Thymus (tissue), 11 donors: ENCODE measurements around the gene PRKAR1A. TPM values are rescaled to one million over a fixed set of nuclear protein-coding genes. Genes with fewer than 3 reads are reported as not detected.

Experiments used
- DNase-seq, 9 donors: peaks; one replicate each; pipeline ENCODE4 v3.0.0-alpha.2; 2013; ENCODE audit warnings: low spot score in 9 of 9, low read depth in 6 of 9, missing footprints in 1 of 9
- H3K27ac ChIP-seq, 2 donors: one replicate each; pipeline ENCODE4 v1.5.1; 2013; ENCODE audit warnings: control low read depth in 1 of 2, low read depth in 1 of 2, low read length in 1 of 2, mild to moderate bottlenecking in 1 of 2, moderate library complexity in 1 of 2
- H3K27me3 ChIP-seq, 2 donors: one replicate each; pipeline ENCODE4 v1.5.1; 2013; ENCODE audit warnings: low read length in 1 of 2; ENCODE audit not compliant: control insufficient read depth in 2 of 2, insufficient read depth in 1 of 2
- H3K36me3 ChIP-seq, 2 donors: one replicate each; pipeline ENCODE4 v1.5.1; 2013; ENCODE audit warnings: low read length in 1 of 2, mild to moderate bottlenecking in 1 of 2, moderate library complexity in 1 of 2; ENCODE audit not compliant: control insufficient read depth in 2 of 2, insufficient read depth in 2 of 2
- H3K4me1 ChIP-seq, 2 donors: one replicate each; pipeline ENCODE4 v1.5.1; 2013; ENCODE audit warnings: low read length in 2 of 2; ENCODE audit not compliant: control insufficient read depth in 2 of 2, insufficient read depth in 2 of 2
- H3K4me3 ChIP-seq, 2 donors: one replicate each; pipeline ENCODE4 v1.5.1; 2013; ENCODE audit warnings: low read length in 2 of 2, control low read depth in 1 of 2, mild to moderate bottlenecking in 1 of 2
- H3K9me3 ChIP-seq, 2 donors: one replicate each; pipeline ENCODE4 v1.5.1; 2013; ENCODE audit warnings: low read length in 1 of 2, mild to moderate bottlenecking in 1 of 2; ENCODE audit not compliant: control insufficient read depth in 2 of 2, insufficient read depth in 1 of 2
- WGBS: extraction: QIAGEN DNeasy Blood & Tissue Kit; methylation state at CpG from one replicate; pipeline ENCODE4 v1.1.7; 2013; 5-methylcytosine and 5-hydroxymethylcytosine counted together
- polyA plus RNA-seq: library from polyadenylated mRNA; stranded (reverse); fragments of 200-250 nt; gene quantifications from one replicate; pipeline ENCODE4 v1.2.3, GENCODE V29; 2013
- total RNA-seq: library from RNA; stranded (reverse); fragments of 120-200 nt; gene quantifications from one replicate; pipeline ENCODE4 v1.2.4, GENCODE V29; 2013
- donor health status: healthy.

Gene PRKAR1A
- total and polyA plus RNA-seq, 2 donors = 140 to 144 TPM

- WGBS = 74% methylated on average over 2 of the region's 2 CpGs
- Histone ChIP-seq H3K36me3 (no peaks in the 10 kb centered on the region), H3K27ac (peak overlapping the region in 1 of 2 donors; percentile 2), H3K9me3 (no peaks in the 10 kb centered on the region), H3K4me1 (peaks cover 0 to 15% of the 10 kb centered on the region in 2 donors), H3K4me3 (no peak overlapping the region), H3K27me3 (peaks cover 29 to 60% of the 10 kb centered on the region in 2 donors)
- peak in 2 of 9 donors; percentile 29 to 46 for DNase-seq
These were observed 83.8 kb downstream of the PRKAR1A start for GRCh38 chr17:68595986-68596385.

- H3K9me3 ChIP-seq = no peaks in the 10 kb centered on the region
- DNase-seq = no peak
- H3K27me3 ChIP-seq = peaks cover 34 to 65% of the 10 kb centered on the region in 2 donors
- H3K4me3 ChIP-seq = no peak overlapping the region
- H3K27ac ChIP-seq = peak overlapping the region in 1 of 2 donors; percentile 2
- WGBS = 95% methylated on average over 5 of the region's 5 CpGs
- no peaks in the 10 kb centered on the region for H3K36me3 ChIP-seq
- peaks cover 0 to 15% of the 10 kb centered on the region in 2 donors for H3K4me1 ChIP-seq
These were observed 84.2 kb downstream of the PRKAR1A start for GRCh38 chr17:68596411-68596945.

GRCh38 chr17:68598074-68598473 is 85.8 kb downstream of the PRKAR1A start:
- Histone ChIP-seq H3K27ac (no peak overlapping the region), H3K4me3 (no peak overlapping the region), H3K9me3 (no peaks in the 10 kb centered on the region), H3K4me1 (peaks cover 0 to 15% of the 10 kb centered on the region in 2 donors), H3K27me3 (peaks cover 50 to 78% of the 10 kb centered on the region in 2 donors), H3K36me3 (no peaks in the 10 kb centered on the region)
- DNase-seq = no peak
- 95% methylated on average over 4 of the region's 4 CpGs for WGBS

GRCh38 chr17:68598545-68598961 is 86.3 kb downstream of the PRKAR1A start:
- WGBS = 93% methylated on average over 4 of the region's 4 CpGs
- Histone ChIP-seq H3K27ac (peak overlapping the region in 1 of 2 donors; percentile 60), H3K4me3 (no peak overlapping the region), H3K9me3 (no peaks in the 10 kb centered on the region), H3K27me3 (peaks cover 55 to 83% of the 10 kb centered on the region in 2 donors), H3K4me1 (peaks cover 0 to 15% of the 10 kb centered on the region in 2 donors), H3K36me3 (no peaks in the 10 kb centered on the region)
- DNase-seq = no peak

GRCh38 chr17:68599091-68599490 is 86.9 kb downstream of the PRKAR1A start:
- peaks cover 0 to 13% of the 10 kb centered on the region in 2 donors for H3K4me1 ChIP-seq
- 84% methylated on average over 4 of the region's 4 CpGs for WGBS
- no peak overlapping the region for H3K4me3 ChIP-seq
- H3K9me3 ChIP-seq = no peaks in the 10 kb centered on the region
- H3K27ac ChIP-seq = peak overlapping the region; percentile 8 to 60
- peaks cover 55 to 85% of the 10 kb centered on the region in 2 donors for H3K27me3 ChIP-seq
- DNase-seq = no peak
- H3K36me3 ChIP-seq = no peaks in the 10 kb centered on the region

- Histone ChIP-seq H3K36me3 (no peaks in the 10 kb centered on the region), H3K4me1 (peaks cover 0 to 13% of the 10 kb centered on the region in 2 donors), H3K9me3 (no peaks in the 10 kb centered on the region), H3K4me3 (peak overlapping the region; percentile 27 to 40), H3K27me3 (peaks cover 55 to 84% of the 10 kb centered on the region in 2 donors), H3K27ac (peak overlapping the region; percentile 60 to 65)
- DNase-seq = no peak
- 27% methylated on average over 18 of the region's 18 CpGs for WGBS
These were observed 87.4 kb downstream of the PRKAR1A start for GRCh38 chr17:68599552-68600066.

GRCh38 chr17:68600067-68600930 is 88.1 kb downstream of the PRKAR1A start:
- WGBS = 2% methylated on average over 88 of the region's 88 CpGs
- peaks cover 55 to 78% of the 10 kb centered on the region in 2 donors for H3K27me3 ChIP-seq
- peak overlapping the region; percentile 60 to 65 for H3K27ac ChIP-seq
- DNase-seq = no peak
- peaks cover 0 to 10% of the 10 kb centered on the region in 2 donors for H3K4me1 ChIP-seq
- H3K36me3 ChIP-seq = no peaks in the 10 kb centered on the region
- peak overlapping the region; percentile 27 to 40 for H3K4me3 ChIP-seq
- H3K9me3 ChIP-seq = no peaks in the 10 kb centered on the region
